Measurements from ENCODE around the gene PBOV1. TPM values are rescaled to one million over a fixed set of nuclear protein-coding genes. Genes with fewer than 3 reads are reported as not detected.

Gene PBOV1
- total RNA-seq, 1 experiment from 2014 or later = not detected

DNA sequence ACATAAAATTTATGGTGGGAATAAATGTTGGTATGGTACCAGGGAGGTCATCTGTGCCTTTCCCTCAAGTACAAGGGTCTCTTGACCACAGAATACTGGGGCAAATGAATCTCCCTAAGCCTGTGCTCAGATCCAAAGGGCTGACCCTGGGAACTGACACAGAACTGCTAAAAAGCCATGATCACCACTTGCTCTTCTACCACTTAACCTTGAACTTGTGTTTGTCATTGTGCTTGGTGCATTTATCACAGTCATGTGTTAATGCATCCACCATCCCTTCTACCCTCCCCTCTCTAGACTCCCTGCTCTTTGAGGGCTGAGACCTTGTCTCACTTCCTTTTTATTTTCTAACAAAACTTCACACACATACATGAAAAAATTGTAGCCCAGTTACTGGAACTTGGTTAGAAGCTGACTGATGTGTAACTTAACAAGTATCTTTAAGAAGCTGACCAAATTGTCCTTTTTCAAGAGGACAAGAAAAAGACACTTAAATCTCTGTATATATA is 46.1 kb upstream of the PBOV1 start:
- Histone ChIP-seq H3K9me2 (ENCODE audit: insufficient read depth) (no peaks in the 10 kb centered on the region), H2AFZ (ENCODE audit: low read depth, low read length, poor library complexity, severe bottlenecking) (no peak overlapping the region), H3K27me3 (ENCODE audit: insufficient read depth, low read length) (no peaks in the 10 kb centered on the region), H3K4me1 (ENCODE audit: control insufficient read depth in 1 of 2, insufficient read depth in 2 of 2, low read length in 2 of 2) (no peaks in the 10 kb centered on the region), H3K27ac (ENCODE audit: low read depth, low read length) (no peak overlapping the region), H4K20me1 (ENCODE audit: insufficient read depth) (no peaks in the 10 kb centered on the region), H3K79me2 (ENCODE audit: insufficient read depth, low read length) (no peaks in the 10 kb centered on the region), H3K4me2 (ENCODE audit: low read length) (no peak overlapping the region), H3K36me3 (ENCODE audit: control insufficient read depth in 1 of 2, insufficient read depth in 2 of 2, low read length in 2 of 2) (no peaks in the 10 kb centered on the region), H3K9ac (ENCODE audit: low read length) (no peak overlapping the region), H3K9me3 (ENCODE audit: control insufficient read depth in 1 of 2, insufficient read depth in 1 of 2, low read depth in 1 of 2, low read length in 2 of 2) (no peaks in the 10 kb centered on the region), H3K4me3 (replicated peaks in 1 of 2; ENCODE audit: low read depth in 1 of 2, low read length in 2 of 2) (no peak overlapping the region)
- intact Hi-C loops (cut with micrococcal nuclease) = no loop called here
- BruUV-seq (replicated peaks) = no TSS peak
- CTCF ChIA-PET = no interaction called here
- RAD21 ChIA-PET (ENCODE audit: low non-redundant PET in 1 of 2, low total read pairs in 2 of 2, uncharacterized antibody in 2 of 2, unreplicated experiment in 2 of 2) = no interaction called here
- TF ChIP-seq, protein P1, sequence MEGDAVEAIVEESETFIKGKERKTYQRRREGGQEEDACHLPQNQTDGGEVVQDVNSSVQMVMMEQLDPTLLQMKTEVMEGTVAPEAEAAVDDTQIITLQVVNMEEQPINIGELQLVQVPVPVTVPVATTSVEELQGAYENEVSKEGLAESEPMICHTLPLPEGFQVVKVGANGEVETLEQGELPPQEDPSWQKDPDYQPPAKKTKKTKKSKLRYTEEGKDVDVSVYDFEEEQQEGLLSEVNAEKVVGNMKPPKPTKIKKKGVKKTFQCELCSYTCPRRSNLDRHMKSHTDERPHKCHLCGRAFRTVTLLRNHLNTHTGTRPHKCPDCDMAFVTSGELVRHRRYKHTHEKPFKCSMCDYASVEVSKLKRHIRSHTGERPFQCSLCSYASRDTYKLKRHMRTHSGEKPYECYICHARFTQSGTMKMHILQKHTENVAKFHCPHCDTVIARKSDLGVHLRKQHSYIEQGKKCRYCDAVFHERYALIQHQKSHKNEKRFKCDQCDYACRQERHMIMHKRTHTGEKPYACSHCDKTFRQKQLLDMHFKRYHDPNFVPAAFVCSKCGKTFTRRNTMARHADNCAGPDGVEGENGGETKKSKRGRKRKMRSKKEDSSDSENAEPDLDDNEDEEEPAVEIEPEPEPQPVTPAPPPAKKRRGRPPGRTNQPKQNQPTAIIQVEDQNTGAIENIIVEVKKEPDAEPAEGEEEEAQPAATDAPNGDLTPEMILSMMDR (IDR thresholded peaks at IDR 0.05 in 2 of 3, conservative IDR thresholded peaks at IDR 0.05 in 1 of 3; ENCODE audit: borderline replicate concordance in 1 of 3, insufficient read depth in 1 of 3, low read depth in 2 of 3, low read length in 2 of 3) = no peak
- TF ChIP-seq, protein P2, sequence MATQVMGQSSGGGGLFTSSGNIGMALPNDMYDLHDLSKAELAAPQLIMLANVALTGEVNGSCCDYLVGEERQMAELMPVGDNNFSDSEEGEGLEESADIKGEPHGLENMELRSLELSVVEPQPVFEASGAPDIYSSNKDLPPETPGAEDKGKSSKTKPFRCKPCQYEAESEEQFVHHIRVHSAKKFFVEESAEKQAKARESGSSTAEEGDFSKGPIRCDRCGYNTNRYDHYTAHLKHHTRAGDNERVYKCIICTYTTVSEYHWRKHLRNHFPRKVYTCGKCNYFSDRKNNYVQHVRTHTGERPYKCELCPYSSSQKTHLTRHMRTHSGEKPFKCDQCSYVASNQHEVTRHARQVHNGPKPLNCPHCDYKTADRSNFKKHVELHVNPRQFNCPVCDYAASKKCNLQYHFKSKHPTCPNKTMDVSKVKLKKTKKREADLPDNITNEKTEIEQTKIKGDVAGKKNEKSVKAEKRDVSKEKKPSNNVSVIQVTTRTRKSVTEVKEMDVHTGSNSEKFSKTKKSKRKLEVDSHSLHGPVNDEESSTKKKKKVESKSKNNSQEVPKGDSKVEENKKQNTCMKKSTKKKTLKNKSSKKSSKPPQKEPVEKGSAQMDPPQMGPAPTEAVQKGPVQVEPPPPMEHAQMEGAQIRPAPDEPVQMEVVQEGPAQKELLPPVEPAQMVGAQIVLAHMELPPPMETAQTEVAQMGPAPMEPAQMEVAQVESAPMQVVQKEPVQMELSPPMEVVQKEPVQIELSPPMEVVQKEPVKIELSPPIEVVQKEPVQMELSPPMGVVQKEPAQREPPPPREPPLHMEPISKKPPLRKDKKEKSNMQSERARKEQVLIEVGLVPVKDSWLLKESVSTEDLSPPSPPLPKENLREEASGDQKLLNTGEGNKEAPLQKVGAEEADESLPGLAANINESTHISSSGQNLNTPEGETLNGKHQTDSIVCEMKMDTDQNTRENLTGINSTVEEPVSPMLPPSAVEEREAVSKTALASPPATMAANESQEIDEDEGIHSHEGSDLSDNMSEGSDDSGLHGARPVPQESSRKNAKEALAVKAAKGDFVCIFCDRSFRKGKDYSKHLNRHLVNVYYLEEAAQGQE (IDR thresholded peaks at IDR 0.05; ENCODE audit: low read depth) = no peak
- TF ChIP-seq EZH2 (IDR thresholded peaks at IDR 0.05) (no peak), JUND (IDR thresholded peaks at IDR 0.05) (no peak), CEBPB (IDR thresholded peaks at IDR 0.05; ENCODE audit: low read depth) (no peak), TCF7L2 (IDR thresholded peaks at IDR 0.05; ENCODE audit: borderline replicate concordance, extremely low read depth, insufficient read depth, insufficient read length) (no peak), ZNF274 (IDR thresholded peaks at IDR 0.05; ENCODE audit: low read depth, low read length) (no peak), SP1 (IDR thresholded peaks at IDR 0.05; ENCODE audit: low read depth) (no peak), EGR1 (IDR thresholded peaks at IDR 0.05; ENCODE audit: low read depth) (no peak), SIN3A (IDR thresholded peaks at IDR 0.05; ENCODE audit: low read depth) (no peak), EZH2phosphoT487 (IDR thresholded peaks at IDR 0.05; ENCODE audit: borderline replicate concordance) (no peak), ELF1 (IDR thresholded peaks at IDR 0.05; ENCODE audit: borderline replicate concordance, low read depth) (no peak), FOSL1 (IDR thresholded peaks at IDR 0.05; ENCODE audit: low read depth) (no peak)
- TF ChIP-seq, protein P3, sequence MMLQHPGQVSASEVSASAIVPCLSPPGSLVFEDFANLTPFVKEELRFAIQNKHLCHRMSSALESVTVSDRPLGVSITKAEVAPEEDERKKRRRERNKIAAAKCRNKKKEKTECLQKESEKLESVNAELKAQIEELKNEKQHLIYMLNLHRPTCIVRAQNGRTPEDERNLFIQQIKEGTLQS (IDR thresholded peaks at IDR 0.05) = no peak
- TF ChIP-seq, protein P4, sequence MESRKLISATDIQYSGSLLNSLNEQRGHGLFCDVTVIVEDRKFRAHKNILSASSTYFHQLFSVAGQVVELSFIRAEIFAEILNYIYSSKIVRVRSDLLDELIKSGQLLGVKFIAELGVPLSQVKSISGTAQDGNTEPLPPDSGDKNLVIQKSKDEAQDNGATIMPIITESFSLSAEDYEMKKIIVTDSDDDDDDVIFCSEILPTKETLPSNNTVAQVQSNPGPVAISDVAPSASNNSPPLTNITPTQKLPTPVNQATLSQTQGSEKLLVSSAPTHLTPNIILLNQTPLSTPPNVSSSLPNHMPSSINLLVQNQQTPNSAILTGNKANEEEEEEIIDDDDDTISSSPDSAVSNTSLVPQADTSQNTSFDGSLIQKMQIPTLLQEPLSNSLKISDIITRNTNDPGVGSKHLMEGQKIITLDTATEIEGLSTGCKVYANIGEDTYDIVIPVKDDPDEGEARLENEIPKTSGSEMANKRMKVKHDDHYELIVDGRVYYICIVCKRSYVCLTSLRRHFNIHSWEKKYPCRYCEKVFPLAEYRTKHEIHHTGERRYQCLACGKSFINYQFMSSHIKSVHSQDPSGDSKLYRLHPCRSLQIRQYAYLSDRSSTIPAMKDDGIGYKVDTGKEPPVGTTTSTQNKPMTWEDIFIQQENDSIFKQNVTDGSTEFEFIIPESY (IDR thresholded peaks at IDR 0.05; ENCODE audit: extremely low read depth, insufficient replicate concordance, low read length) = no peak
- ATAC-seq (no peak), DNase-seq (ENCODE audit: low read depth, low spot score) (no peak)
- POLR2A ChIA-PET = no interaction called here
